Skin of body (tissue), 2 donors: ENCODE results near the gene AMBP. TPM values are rescaled to one million over a fixed set of nuclear protein-coding genes. Genes with fewer than 3 reads are reported as not detected.
"Not testable (repeated sequence)": the region's sequence is repeated elsewhere in the genome, so short reads cannot be mapped to it uniquely, and the experiment has no call there.

Source experiments
- DNase-seq: peaks from one replicate; lab custom pipeline; 2025; lab: John Stamatoyannopoulos, UW
- total RNA-seq: library from RNA; depleted of rRNA; stranded (reverse); fragments of >200 nt; gene quantifications from one replicate; pipeline ENCODE4 v1.2.3, GENCODE V29; 2014

The AMBP gene
- total RNA-seq, 1 donor from 2014 or later = 0.30 TPM

- no peak for DNase-seq
Measured at GRCh38 chr9:114051281-114051680, 26.8 kb downstream of the AMBP start.

GRCh38 chr9:114050646-114051045, 27.5 kb downstream of the AMBP start:
- DNase-seq = no peak

- no peak for DNase-seq
Measured at GRCh38 chr9:114050226-114050568, 27.9 kb downstream of the AMBP start.

- no peak for DNase-seq
Measured at GRCh38 chr9:114049441-114050225, 28.5 kb downstream of the AMBP start.

DNA sequence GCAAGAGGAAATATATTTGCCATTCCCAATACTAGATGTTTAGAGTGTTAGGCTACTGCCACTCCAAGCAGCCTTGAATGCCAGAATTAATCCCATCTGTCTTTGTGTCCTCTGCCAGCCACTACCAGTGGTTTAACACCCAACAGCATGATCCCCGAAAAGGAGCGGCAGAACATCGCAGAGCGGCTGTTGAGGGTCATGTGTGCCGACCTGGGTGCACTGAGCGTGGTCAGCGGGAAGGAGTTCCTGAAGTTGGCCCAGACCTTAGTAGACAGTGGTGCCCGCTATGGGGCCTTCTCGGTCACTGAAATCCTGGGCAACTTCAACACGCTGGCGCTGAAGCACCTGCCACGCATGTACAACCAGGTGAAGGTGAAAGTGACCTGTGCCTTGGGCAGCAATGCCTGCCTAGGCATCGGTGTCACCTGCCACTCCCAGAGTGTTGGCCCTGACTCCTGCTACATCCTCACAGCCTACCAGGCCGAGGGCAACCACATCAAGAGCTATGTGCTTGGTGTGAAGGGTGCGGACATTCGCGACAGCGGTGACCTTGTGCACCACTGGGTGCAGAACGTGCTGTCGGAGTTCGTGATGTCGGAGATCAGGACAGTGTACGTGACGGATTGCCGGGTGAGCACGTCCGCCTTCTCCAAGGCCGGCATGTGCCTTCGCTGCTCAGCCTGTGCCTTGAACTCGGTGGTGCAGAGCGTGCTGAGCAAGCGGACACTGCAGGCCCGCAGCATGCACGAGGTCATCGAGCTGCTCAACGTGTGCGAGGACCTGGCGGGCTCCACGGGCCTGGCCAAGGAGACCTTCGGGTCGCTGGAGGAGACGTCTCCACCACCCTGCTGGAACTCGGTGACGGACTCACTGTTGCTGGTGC, 29.3 kb downstream of the AMBP start:
- no peak for DNase-seq

DNA sequence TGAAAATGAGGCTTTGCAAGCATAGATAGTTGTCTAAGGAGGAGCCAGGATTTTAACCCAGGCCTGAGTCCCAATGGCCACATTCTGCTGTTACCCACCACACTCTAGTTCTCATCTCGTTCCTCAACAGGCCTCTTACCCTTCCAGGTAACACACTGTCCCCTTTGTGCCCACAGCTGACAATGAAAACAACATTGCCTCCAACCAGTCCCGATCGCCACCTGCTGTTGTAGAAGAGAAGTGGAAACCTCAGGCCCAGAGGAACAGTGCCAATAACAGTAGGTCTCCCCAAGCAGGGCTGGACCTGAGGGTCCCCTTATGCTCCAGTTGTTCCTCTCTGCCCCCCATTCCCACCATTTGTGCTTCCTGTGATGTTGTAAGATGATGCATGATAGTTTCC, 30.4 kb downstream of the AMBP start:
- no peak for DNase-seq

DNA sequence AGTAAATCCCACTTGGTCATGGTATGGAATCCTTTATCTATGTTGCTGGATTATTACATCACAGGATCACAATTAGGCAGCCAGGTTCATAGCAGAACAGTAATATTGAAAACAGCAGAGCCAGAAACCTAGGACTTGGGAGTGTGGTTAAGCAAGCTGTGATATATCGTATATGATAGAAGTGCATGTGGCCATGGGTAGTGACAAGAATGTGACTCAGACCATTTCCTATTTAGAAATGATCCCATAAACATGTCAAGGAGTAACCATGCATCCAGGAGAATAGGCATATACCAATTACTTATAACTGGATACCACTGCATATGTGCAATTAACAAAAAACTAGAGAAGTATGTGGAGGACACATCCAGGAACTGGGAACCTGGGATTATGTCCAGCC, 31.2 kb downstream of the AMBP start:
- no peak for DNase-seq

- DNase-seq = no peak
Measured at GRCh38 chr9:114046237-114046755, 31.8 kb downstream of the AMBP start.

GRCh38 chr9:114043660-114044059, 34.4 kb downstream of the AMBP start:
- DNase-seq = not testable (repeated sequence)

DNA sequence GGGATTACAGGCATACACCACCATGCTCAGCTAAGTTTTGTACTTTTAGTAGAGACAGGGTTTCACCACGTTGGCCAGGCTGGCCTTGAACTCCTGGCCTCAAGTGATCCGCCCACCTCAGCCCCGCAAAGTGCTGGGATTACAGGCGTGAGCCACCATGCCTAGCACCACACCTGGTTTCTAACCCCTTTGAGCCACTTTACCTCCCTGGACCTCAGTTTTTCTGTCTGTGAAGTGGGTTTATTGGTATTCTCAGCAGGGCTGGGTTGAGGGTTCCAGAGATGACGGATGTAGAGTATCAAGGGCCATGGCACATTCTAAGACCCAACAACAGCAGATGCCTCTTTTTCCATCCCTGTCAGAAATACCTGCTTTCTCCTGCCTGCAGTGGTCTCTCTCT, 38.6 kb downstream of the AMBP start:
- DNase-seq = no peak

GRCh38 chr9:114038724-114039313, 39.3 kb downstream of the AMBP start:
- DNase-seq = no peak

- DNase-seq = no peak
Measured at GRCh38 chr9:114037961-114038723, 40.0 kb downstream of the AMBP start.

DNA sequence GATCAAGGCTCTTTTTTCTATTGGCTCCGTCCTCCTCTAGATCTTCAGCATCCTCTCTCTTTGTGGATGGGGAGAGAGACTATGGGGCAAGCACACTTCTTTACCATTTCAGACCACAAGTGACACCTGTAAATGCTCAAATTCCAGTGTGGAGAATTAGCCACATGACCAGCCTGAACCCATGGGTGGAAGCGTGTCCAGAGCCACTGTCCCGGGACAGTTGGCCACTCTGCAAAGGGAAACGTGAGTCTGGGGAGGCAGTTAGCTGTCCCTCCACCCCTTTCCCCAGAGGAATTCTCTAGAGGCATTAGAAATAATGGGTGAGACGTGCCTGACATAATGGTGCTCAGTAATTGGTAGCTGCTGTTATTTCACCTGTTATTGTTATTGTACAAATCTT, 40.9 kb downstream of the AMBP start:
- no peak for DNase-seq

GRCh38 chr9:114035845-114036801, 42.0 kb downstream of the AMBP start:
- DNase-seq = no peak

DNA sequence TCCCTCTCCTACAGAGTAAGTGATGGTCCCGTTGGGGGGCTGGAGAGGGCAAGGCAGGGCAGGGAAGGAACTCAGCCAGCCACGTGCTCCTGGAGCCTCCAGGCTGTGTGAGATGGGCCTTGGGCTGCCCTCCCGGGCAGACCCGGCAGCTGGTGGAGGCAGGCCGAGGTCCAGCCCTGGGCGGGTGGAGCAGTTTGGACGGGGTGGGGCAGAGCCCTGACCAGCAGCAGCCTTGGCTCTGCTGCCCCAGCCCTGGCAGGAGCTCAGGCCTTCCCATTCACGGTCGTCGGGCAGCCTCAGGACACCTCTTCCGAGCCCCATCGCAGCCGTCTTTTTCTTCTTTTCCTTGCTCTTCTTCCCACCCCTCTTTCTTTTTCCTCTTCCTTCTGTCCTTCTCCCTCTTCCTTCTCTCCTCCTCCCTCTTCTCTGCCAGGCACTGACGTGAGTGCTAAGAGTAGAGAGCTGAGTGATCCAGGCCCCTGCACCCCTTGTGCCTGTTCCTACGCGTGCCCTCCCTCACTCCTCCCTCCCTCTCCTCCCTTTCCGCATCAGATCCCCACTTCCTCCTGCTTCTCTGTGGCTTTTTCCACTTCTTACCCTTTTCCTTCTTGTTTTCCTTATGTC, 42.8 kb downstream of the AMBP start:
- no peak for DNase-seq

DNA sequence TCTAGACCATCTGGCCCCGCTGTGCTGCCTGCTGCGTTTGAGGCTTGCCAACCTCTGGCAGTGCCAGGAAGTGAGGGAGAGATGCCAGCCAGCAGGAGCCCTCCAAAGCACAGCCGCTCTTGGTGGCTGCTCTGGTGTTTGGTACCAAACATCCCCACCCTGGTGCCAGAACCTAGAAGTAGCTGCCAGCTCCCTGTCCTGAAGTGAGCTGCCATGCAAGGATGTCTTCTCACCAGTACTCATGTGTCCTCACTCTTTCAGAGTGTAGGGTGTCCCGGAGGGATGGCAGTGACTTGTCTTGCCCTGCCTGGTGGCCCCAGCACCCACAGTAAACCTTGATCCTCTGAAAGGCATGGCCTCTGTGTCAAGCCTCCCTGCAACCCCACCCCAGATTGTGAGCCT, 43.4 kb downstream of the AMBP start:
- DNase-seq = no peak

- no peak for DNase-seq
Measured at GRCh38 chr9:114034196-114034595, 43.9 kb downstream of the AMBP start.

GRCh38 chr9:114033397-114034103, 44.5 kb downstream of the AMBP start:
- no peak for DNase-seq
